ENCODE data around the gene TMSB10.
A peak's percentile ranks its signal among the peaks of the same experiment; 100 is the strongest.

Gene TMSB10

GRCh38 chr2:84880645-84881521, 24.6 kb upstream of the TMSB10 start, which contains the start of gene TRABD2A:
TRABD2A (minus strand) TSS chr2:84881084; CDS start chr2:84881039, 45 bp downstream.
- DNase-seq = no peak

GRCh38 chr2:84881581-84882413, 23.7 kb upstream of the TMSB10 start:
- peak; percentile 75 for DNase-seq

DNA sequence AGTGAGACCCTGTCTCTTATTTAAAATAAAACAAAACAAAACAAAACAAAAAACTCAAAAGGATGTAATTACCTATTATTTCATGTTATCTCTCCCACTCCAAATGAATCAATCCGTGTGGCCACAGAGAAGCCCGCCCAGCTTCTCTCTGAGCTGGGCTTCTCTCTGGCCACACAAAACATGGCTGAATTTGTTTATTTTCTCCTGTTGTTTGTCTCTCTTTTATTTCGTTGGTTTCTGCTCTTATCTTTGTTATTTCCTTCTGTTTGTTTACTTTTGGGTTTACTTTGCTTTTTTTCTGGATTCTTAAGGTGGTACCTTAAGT, 23.1 kb upstream of the TMSB10 start:
- DNase-seq = no peak

GRCh38 chr2:84882775-84883550, 22.5 kb upstream of the TMSB10 start:
- DNase-seq = no peak

GRCh38 chr2:84884449-84884848, 21.0 kb upstream of the TMSB10 start:
- no peak for DNase-seq

DNA sequence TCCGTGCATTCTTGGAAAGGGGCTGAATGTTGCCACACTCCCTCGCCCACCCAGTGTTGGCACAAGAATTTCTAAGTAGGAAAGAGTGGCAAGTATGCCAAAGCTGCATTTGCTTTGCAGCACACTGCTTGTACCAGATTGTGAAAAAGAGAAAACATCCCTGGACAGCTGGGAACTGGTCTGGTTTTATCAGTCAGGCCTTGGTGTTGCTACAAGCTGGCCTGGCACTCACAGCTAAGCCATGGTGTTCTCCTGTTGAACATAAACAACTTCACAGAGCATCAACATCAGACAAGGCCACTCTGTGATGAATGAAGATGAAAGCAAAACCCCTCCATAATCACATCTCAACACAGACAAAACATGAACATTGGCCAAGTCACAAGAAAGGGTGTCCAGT, 20.3 kb upstream of the TMSB10 start:
- no peak for DNase-seq

DNA sequence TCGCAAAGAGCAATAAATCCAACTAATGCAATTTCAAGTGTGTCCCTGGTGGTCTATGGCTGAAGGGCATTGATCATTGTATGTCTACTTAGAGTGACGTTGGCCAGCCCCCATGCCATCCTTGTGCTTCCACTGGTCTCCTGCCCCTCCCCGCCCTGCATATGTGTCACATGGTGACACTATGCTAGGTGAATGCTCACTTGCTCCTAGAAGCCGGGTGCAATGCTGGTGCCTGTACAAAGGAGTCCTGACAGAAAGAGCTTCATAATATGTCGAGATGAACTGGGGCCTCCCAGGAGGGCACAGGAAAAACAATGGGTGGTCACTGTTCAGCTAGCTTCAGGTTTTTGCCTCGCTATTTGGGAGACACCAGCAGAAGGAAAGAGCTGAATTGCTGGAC, 18.7 kb upstream of the TMSB10 start:
- no peak for DNase-seq

DNA sequence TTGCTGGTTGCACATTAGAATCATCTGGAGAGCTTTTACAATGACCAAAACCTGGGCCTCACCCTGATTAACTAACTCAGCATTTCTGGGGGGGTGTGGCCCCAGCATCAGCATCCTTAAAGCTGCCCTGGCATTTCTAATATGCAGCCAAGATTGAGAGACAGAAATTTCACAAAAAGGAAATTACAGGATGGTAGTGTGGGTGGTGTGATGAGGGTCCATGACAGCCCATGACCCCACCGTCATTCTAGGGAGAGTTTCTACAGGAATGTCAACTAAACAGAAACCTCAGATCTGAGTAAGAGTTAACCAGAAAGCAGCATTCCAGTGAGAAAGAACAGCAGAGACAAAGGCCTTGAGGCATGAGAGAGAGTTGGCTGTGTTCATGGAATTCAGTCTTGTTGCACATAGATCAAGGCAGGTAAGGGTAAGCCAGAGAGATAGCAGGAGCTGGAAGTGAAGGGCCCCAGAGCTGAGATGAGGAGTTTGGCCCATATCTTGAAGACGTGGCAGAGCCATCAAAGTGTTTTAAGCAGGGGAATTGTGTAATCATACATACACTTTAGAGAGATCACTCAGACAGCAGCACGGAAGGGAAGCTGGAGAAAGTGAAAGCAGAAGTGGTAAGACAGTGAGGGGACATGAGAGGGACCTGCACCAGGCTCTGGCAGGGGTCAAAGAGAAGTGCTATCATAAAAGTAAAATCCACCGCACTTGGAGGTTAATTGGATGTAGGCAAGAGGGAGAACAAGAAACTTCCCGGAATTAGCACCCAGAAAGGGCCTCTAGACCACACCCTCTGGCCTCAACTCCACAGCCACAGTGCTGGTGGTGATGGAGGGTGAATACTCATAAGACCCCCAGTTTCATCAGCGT, 16.8 kb upstream of the TMSB10 start:
- DNase-seq = peak; percentile 12

DNA sequence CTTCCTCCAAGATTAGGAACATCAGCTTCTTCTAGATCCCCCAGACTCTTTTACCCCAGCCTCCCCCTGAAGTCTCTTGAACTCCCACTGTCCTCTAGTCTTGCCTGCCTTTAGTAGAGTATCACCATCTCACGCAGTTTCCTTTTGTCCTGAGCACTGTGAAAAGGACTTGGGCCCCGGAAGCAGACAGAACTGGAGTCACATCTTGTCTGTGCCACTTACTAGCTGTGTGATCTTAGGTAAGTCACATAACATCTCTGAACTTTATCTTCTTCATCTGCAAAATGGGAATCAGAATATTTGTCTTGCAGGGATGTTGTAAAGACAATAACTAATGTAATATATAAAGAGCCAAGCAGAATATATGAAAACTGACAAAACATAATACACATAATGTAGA, 16.1 kb upstream of the TMSB10 start:
- no peak for DNase-seq

GRCh38 chr2:84891355-84892010, 14.0 kb upstream of the TMSB10 start:
- DNase-seq = no peak

GRCh38 chr2:84894131-84894586, 11.3 kb upstream of the TMSB10 start:
- no peak for DNase-seq

DNA sequence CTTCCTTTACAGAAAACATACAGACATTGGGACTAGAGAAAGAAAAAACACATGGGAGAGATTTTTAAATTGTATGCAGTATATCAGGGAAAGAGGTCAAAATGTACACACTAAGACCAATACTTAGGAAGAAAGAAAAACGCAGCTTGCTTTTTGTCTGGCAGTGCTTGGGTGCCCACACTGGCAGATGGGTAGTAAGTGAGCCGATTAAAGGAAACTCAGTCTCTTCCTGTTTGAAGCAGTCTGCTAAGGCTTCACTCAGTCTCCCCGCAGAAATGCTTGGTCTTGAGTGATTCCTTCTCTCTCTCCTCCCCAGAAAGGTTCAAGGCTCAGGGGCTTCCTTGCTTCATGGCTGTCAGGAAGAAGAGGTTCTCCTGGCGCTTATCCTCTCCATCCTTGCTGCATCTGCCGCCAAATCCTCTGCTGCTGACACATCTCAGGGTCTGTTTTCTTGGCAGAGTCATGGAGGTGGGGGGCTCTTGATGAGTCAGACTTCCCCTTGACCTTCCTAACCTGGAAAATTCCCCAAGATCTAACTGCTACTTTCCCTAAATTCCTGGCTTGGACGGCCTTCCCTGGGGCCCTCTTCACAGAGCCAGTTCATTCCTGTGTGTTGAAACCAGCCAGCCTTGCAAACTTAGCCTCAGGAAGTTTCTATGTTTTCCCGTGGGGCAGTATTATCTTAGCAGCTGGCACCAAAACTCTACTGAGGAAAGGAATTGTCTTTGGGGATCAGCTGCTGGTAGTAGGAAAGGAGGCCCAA, 10.5 kb upstream of the TMSB10 start:
- no peak for DNase-seq

DNA sequence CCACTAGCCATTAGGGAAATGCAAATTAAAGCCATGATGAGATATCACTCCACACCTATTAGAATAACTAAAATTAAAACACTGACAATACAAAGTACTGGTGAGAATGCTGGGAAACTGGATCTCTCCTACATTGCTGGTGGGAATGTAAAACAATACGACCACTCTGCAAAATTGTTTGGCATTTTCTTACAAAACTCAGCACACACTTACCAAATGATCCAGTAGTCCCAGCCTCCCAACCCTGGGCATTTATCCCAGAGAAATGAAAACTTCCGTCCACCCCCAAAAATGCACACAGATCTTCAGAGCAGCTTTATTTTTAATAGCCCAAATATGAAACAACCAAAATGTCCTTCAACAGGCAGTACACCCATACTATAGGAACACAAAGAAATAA, 8.9 kb upstream of the TMSB10 start:
- no peak for DNase-seq

DNA sequence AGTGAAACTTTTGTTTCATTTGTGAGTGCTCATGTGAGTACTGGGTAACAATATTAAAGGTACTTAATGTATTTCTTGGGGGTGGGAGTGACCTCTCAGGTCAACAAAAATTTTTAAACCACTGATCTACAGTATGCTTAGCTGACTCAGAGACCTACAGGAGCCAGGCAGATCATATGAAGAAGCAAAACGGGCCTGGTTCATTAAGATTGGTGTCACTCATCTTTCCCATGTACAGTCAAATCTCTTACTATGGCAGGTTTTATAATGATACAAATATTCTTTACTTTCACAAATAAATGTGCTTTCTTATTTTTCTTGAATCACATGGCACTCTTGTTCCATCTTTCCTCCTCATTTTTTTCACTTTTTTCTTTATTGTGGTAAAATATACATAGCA, 7.7 kb upstream of the TMSB10 start:
- DNase-seq = no peak

GRCh38 chr2:84899304-84900204, 5.9 kb upstream of the TMSB10 start:
- DNase-seq = no peak

DNA sequence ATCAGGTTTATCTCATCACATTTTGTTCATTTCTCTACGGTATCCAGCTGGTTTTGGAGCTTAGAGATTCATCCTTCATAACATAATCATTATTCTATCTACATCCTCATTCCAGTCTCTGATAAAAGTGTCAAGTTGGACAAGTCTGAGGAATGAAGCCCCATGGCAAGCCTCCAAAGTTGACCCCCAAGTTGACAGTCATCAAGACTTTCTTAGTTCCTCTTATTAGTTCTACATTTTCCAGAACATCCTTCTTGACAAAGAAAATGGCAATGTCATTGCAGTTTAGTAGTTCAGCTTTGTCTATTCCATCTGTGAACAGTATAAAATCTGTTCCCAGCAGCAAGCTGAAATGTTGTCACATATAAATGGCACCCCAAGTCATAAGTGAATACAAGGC, 4.5 kb upstream of the TMSB10 start:
- DNase-seq = no peak

DNA sequence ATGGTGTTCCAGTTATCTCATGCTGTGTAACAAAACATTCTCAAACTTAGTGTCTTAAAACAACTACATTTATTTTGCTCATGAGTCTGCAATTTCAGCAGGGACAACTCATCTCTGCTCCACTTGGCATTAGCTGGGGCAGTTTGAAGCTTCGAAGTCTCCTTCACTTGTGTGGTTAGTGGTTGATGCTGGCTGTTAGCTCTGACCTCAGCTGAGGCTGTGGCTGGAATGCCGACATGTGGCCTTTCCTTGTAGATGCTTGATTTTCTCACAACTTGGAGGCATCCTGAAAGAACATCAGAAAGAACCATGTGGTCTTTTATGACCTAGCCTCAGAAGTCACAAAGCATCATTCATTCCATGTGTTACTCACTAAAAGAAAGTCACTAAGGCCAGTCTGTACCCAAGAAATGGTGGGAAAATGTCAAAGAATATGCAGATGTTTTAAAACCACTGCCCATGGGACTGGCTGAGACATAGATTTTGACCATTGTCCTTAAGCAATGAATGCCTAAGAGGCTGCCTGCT, 3.8 kb upstream of the TMSB10 start:
- no peak for DNase-seq

- DNase-seq = no peak
Measured at GRCh38 chr2:84902526-84902925, 2.9 kb upstream of the TMSB10 start.

DNA sequence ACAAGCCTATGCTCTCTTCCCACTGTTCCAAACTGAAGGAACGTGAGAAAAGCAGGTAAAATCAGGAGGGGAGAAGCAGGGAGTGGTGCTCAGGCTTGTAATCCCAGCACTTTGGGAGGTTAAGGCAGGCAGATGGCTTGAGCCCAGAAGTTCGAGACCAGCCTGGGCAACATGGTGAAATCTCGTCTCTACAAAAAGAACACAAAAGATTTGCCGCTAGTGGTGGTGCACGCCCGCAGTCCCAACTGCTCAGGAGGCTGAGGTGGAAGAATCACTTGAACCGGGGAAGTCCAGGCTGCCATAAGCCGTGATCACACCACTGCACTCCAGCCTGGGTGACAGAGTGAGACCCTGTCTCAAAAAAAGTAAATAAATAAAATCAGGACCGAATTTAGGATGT, 1.3 kb upstream of the TMSB10 start:
- no peak for DNase-seq
